ENCODE data around the gene SSBP2.
A peak's percentile ranks its signal among the peaks of the same experiment; 100 is the strongest.

The SSBP2 gene

DNA sequence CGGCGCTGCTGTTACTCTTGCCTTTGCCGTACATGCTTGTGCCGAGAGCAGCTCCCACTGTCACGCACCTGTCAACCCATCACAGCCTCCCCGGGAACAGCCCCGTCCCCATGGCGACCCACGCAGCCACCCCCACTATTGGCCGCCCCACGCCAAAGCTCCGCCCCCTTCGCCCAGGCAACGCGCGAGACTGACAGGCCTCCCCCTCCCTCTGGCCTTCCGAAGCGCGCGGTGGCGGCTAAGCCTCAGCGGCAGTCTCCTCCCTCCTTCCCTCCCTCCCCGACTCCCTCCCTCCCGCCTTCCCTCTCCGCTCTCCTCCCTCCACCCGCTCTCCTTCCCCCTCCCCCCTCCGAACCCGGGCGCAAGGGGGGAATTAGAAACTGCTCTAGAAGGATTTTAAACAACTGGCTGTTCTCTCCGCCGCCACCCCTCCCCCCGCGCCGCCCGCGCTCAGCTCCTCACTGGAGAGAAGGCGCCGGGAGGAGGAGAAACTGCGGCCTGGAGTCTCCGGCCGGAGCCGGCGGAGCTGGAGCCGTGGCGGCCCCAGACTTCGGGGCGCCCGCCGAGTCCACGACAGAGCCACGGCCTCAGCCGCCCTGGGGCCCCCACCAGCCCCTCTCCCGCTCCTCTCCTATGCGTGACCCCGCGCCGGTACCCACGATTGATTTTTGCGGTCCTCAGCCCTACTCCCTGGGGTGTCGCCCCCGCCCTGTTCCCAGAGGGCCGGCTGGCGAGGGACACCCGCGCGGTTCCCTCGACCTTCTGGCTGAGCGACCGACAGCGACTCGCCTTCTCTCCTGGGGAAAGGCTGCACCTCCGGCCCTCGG is at the start of gene SSBP2:
Gene SSBP2 (minus strand): TSS at position 89 of the 827 bp plus-strand sequence. CDS start 55 bp downstream, at position 34.
- DNase-seq (ENCODE audit: low spot score), result peak; percentile 97

DNA sequence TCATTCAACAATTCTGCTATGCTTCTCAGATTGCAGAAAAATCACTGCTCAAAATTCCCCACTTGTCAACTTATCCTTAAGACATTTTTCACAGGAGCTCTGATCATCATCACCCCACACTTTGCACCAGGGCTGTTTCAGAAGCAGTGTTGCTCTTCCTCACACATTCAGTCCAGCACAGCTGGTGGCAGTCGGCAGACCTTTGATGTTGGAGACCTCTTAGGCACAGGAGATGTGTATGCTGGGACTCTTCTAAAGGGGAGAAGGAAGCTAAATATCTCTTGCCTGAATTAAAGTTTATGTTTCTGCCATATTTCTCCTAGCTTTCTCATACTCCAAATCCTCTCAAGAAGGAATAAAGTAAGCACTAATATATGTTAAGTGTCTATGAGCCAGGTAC is 44.8 kb upstream of the SSBP2 start:
- DNase-seq (ENCODE audit: low spot score), result no peak

DNA sequence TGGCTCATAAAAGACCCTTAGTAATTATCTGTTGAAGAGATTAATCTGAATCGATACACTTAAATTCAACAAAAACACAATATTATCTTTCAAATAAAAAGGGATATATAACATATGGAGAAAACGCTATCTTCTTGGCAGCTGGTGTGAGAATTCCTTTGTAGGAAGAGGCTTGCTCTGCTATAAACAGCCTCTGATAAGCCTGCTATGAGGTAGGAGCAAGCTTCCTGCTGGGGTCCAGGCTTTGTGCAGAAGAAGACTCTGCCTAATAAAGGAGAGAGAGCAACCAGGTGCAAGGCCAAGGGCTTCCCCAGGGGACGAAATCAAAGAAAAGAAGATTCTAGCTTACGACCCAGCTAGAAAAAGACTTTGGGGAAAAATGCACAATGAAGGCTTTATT is 43.3 kb upstream of the SSBP2 start:
- DNase-seq (ENCODE audit: low spot score), result no peak

DNA sequence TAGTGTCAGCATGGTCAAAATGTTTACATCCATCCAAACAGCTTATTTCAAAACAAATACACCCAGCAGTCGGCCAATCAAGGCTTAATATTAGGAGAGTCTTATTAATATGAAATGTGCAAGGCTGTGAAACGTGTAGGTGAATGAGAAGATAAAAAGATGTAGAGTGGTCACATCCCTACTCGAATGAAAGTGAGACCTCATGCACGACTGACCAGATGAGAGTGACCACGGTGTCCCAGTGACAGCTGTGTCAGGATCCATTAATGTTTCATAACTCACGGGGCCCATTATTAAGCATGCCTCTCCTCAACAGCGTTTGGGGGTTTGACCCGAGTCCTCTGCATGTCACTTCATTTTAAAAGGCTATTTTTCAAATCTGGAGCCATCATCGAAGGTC is 39.4 kb upstream of the SSBP2 start:
- no peak for DNase-seq (ENCODE audit: low spot score)

DNA sequence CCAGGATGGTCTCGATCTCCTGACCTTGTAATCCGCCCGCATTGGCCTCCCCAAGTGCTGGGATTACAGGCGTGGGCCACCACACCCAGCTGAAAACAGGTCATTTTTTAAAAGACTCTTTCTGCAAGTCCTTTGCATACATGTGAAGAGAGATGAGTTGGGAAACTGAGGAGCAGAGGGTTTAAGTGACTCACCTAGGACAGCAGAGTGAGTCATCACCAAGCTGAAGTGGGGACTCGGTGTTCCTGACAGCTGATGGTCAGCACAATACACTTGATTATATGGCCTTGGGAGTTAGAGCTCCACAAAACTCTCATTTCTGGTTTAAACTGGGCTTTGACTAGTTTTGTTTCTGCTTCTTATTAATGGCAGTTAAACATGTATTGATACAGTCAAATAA is 38.1 kb upstream of the SSBP2 start:
- DNase-seq (ENCODE audit: low spot score), result no peak

DNA sequence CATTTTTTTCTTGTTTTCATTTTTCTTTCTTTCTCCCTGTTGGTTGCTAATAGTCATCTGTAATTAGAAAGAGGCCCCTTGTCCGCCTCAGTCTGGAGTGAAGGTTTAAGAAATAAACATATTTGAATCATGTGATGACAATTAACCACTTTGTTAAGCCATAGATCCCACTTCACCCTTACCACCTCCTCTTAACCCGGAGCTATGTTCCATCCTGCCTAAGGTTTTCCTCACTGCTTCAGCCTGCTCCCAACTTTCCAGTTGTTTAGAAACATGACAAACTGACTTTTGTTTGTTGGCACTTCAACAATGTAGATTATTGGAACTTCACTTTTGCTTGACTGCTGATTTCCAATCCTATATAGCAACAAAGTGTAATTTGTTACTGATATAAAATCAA is 37.4 kb upstream of the SSBP2 start:
- DNase-seq (ENCODE audit: low spot score), result no peak

DNA sequence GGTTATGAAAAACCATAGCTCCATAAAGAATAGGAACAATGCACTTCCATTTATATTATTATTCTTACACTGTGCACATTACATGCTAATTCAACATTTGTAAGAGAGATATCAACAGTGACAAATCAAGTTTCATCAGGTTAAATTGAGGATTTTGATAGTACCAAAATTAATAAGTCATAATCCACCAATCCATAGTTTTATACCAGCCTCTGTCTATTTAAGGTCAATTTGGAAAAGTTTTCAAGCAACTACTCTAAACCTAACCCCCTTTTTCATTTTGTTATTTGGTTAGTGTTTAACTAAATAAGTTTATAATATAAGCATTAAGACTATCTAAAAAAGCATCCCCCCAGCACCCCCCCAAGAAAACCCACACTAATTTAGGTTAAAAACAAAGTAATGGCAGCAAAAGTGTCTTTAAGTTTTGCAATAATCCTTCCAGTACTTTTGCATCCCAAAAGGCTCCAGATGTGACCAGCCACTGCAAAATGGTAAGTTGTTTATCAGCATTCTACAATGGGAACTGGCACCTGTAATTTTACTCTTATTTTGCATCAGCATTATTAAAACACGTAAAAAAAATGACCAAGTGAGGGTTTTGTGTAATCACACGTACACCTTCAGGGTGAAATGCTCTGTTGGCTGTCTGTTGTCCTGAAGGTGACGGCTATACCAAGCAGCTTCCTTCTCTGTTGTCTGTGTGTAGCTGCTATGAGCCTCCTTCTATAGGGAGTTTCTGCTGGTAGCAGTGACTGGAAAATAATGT is 36.8 kb upstream of the SSBP2 start:
- DNase-seq (ENCODE audit: low spot score), result peak; percentile 40

DNA sequence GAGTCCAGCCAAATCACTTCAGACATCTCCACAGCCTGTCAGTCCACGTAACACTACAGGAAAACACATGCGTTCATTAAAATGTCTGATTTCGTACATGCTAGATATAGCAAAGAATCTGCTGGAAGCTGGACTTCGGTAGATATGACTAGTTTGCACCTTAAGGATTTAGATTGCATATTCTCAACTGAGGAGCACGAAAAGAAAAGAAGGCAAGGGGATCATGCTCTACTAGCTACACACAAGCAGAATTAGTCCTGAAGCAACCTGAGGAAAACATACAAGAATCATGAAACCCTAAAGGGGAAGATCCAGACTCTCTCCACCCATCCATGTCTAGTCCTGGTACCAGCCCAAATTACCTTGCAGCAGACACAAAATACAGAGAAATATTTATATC is 36.1 kb upstream of the SSBP2 start:
- DNase-seq (ENCODE audit: low spot score), result no peak

DNA sequence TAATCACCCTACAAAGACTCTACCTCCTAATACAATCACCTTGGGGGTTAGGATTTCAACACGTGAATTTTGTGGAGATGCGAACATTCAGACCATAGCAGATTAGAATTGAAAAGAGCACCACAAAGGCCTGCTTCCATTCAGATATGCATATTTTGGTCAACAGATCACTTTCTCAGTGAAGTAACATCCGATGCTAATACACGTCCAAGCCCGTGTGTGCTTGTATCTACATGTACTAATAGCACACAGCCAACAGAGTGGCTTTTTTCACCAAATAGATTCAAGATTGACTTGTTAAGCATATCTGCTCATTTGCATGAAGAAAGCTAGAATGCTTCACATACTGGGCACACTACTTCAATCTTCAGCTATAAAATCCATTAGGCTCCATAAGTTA is 35.6 kb upstream of the SSBP2 start:
- DNase-seq (ENCODE audit: low spot score), result no peak

DNA sequence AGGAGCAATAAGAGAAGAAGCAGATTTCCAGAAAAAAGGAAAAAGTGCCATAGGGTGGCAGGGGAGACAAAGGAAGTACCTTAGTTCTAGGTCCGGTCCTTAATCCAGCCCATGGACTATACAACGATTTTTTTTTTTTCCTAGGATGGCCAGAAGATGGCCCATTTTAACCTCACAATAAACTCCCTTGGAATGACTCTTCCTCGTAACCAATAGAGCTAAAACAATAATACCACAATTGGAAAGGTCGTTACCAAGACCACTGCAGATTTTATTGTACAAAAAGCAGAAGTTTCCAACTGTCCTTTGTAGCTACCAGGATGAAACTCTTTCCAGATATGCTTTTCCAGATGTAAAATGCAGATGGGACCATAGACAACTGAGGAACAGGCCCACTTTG is 34.4 kb upstream of the SSBP2 start:
- DNase-seq (ENCODE audit: low spot score), result no peak

DNA sequence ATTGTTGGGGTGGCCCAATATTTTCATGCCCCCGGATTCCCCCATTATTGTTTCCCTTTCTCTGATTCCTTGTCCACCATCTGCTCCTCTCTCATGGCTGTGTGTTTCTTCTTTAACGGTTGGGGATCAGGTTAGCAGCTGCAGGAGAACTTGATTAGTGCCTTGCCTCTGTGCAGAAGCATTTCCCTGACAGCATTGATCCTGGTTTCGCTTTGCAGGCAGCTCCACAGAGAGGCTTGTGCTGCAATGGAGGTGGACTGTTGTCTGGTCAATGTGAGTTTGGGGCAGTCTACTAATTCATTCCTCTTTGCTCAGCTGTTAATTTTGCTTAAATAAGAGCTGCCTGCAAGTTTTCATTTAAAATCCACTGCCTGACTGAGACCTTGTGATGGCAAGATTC is 32.5 kb upstream of the SSBP2 start:
- DNase-seq (ENCODE audit: low spot score), result no peak

DNA sequence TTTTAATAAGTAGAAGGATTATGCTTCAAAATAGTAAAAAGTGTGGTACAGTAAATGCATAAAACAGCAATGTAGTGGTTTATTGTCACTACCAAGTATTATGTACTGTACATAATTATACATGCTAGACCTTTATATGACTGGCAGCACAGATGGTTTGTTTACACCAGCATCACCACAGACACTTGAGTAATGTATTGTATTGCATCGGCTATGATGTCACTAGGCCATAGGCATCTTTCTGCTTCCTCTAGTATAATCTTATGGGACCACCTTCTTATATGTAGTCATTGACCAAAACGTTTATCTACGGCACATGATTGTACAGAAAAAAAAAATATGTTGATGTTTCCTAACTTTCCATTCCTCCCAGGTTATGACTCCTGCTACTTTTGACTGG is 31.9 kb upstream of the SSBP2 start:
- DNase-seq (ENCODE audit: low spot score), result no peak

DNA sequence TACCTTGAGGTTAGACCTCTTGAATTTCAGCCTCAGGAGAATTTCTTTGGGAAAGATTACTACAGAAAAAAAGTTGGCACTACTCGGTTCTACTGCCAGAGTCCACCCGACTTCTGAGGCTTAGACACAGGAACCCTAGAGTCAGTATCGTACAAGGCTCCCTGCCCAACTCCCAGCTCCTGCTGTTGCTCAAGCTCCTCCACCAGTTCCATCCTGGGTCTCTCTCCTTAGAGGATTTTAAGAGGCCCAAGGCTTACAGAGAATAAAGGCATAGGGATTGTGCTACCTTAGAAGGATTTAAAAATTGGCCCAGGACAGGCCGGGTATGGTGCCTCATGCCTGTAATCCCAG is 29.0 kb upstream of the SSBP2 start:
- no peak for DNase-seq (ENCODE audit: low spot score)

DNA sequence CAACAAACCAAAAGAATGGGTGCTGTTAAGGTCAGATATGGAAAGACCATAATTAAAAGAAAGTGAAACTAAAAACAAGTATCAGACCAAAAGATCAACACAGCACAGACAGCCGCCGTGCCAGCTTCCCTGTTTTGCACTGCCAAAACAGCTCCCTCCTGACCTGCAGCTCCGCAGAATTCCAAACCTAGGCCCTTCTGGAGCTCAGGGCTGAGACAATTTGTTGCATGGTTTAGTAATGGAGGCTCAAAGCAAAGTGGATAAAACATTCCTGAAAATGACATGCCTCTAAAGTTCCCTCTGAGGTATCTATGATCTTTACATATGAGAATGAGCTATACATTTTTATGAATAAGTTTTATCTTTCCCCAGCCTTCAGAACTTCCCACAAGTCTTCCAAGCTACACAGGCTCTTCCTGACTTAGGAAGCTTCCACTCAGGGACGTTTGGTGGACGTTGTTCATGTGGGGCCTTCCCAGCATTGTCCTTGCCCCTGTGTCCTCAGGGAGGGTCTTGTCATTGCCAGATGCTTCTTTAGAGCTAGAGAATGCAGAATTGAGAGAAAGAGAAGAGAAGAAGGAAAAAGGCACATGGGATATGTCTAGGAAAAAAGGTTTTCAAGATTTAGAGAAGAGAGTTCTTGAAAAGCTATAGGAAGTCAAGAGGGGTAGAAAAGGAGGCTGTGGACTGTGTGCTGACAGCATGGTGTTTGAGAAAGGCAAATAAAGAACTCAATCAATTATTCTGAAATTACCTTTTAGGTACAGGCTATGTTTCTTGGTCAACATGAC is 28.4 kb upstream of the SSBP2 start:
- DNase-seq (ENCODE audit: low spot score), result peak; percentile 46

DNA sequence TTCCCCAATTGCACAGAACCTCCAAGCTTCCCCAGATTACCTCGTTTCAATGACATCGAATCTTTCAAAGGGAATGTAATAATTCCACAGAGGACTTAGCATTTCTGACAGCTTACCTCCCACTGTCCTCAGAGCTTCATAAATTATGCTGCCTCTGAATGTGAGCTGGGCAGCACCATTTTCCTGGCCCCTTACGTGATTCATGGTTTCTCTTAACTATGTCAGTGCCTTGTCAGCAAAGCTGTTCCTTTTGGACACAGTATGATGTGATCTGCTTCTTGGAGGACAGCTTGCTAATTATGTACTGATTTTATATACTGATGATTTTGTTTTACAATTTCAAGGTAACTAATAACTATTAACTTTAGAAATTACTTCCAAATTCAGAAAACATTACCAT is 27.7 kb upstream of the SSBP2 start:
- DNase-seq (ENCODE audit: low spot score), result peak; percentile 34

DNA sequence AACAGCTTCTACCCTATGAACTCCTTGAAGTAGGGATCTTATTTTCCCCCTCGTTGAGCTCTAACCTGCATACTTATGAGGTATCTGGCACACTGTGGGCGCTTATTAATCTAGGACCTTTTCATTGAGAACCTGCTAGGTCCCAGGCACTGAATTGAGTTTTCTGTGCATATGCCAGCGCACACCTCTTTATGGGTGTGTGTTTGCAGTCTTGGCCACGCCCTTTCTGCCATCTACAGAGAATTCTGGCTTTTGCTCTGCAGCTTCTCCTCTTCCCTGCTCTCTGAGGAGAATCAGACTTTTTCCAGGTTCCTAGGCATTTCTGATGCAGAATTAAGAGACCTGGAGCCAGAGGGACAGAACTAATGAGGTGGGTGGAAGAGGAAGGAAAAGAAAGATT is 25.4 kb upstream of the SSBP2 start:
- DNase-seq (ENCODE audit: low spot score), result no peak

DNA sequence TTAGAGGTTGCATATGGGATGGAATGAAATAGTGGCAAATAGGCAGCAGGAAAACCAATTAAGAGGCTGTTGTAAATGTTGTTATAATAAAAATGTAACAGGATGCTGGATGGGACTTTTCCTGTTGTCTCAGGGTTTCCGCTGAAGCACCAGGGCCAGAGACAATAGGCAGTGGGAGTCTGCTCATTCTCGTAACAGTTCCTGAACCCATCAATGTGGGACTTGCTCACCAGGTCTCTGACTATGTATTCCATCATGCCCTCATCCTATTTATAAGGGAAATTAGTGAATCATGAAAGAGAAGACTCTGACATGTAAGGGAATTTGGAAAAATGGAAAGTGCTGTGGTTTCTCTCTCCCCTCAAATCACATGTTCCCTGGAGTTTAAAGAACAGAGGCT is 23.5 kb upstream of the SSBP2 start:
- no peak for DNase-seq (ENCODE audit: low spot score)

DNA sequence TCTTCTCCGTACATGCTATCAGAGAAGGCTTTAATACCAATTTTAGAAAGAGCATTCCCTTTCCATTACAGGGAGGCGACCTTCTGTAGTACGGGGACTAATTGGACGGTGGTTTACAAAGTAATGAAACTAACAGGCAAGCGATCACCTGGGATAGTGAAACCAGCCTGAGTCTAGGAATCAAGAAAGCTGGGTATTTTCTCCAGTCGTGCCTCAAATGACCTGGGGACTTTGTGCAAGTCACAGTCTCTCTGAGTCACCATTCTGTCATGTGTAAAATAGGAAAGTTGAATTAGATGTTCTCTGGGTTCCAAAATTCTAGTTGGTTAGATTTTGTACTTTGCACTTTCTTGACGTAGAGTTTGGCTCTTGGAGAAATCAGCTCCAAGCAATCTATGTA is 22.7 kb upstream of the SSBP2 start:
- DNase-seq (ENCODE audit: low spot score), result no peak

DNA sequence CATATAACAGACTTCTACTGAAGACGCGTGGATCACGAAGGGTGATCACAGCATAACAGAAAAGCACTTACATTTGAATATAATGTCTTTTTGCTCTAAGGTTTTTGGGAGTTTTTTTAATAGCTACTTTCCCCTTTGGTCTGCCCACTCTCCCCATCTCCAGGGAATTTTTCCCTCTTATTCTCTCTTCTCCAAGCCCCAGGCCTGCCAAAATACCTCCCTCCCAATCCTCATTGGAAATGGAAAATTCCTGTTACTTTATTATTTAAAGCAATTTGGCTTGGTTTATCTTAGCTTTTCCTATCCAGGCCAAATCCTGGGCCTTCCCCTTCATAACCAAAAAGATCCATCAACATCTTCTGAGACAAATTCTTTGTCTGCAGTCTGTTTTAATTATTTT is 22.3 kb upstream of the SSBP2 start:
- DNase-seq (ENCODE audit: low spot score), result no peak

DNA sequence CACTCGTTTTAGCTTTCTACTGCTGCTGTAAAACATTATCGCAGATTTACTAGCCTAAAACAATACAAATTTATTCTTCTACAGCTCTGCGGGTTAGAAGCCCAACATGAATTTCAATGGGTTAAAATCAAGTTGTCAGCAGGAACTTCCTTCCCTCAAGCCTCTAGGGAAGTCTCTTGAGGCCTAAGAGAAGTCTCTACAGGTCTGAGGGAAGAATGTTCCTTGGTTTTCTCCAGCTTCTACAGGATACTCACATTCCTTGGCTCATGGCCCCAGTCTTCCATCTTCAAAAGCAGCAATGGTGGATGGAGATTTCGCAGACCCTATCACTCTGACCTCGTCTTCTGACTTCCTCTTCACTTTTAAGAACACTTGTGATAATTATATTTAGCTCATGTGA is 21.6 kb upstream of the SSBP2 start:
- no peak for DNase-seq (ENCODE audit: low spot score)

DNA sequence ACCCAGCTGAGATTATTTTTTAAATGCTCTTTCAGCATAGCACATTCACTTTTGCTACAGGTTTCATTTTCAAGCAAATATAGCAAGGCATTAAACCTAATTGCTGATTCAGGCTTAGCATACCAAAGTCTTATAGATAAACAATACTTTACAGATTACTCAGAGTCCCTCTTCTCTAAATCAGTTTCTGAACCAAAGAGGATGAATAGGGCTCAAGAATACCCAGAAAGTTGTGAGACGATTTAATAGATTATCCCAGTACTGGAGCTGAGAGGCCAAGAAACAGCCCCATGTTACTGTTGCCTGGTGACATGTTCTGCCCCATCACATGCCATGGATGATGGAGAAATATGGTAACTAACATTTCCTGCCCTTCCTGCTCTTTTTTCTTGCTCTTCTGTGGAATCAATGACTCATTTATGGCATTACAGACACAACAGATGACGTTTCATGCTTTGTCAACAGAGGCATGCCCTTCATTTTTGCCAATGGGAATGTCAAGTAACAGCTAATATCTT is 18.1 kb upstream of the SSBP2 start:
- peak; percentile 67 for DNase-seq (ENCODE audit: low spot score)

DNA sequence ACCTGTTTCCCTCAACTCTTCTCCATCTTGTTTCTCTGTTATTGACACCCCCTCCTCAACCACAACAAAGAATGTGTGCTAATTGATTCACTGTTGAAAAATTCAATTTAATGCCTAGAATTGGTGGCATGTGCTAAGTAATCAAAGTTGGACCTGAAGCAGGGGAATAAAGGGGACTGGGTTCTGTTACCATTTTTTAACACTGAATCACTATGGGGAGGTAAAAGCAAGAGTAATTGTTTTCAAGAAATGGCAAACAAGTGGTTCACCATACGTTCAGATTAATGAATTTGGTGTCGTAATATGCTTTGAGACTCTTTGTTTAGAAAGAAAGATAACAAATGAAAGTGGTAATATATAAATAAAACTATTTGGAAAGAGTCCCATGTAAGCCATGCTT is 17.0 kb upstream of the SSBP2 start:
- DNase-seq (ENCODE audit: low spot score), result no peak

DNA sequence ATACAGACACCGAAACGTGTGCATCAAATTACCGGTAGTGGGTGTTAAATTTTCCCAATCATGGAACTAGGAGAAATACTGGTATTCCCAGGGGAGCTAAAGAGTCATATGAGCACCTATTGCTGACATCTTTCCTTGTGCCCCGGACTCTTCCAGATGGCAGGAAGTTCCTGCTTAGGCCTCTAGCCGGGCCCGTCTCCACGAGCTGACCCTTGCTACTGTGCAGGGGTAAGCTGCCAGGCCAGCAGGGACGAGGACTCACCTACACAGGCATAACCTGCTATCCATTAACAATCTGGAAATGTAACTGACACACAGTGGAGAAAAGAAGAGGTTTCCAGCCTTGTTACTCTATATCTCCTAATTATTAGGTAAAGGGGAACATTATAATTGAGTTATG is 16.2 kb upstream of the SSBP2 start:
- DNase-seq (ENCODE audit: low spot score), result no peak

Measured in GM03348 (cell line).